DMS114 treated with DMSO at 0.1 percent for 48 hours (cell line): Measurements from ENCODE around the gene MYL11.

Experiments used
- DNase-seq: peaks from one replicate; lab custom pipeline; 2025; ENCODE audit not compliant: unreplicated experiment; lab: John Stamatoyannopoulos, UW

Gene MYL11

DNA sequence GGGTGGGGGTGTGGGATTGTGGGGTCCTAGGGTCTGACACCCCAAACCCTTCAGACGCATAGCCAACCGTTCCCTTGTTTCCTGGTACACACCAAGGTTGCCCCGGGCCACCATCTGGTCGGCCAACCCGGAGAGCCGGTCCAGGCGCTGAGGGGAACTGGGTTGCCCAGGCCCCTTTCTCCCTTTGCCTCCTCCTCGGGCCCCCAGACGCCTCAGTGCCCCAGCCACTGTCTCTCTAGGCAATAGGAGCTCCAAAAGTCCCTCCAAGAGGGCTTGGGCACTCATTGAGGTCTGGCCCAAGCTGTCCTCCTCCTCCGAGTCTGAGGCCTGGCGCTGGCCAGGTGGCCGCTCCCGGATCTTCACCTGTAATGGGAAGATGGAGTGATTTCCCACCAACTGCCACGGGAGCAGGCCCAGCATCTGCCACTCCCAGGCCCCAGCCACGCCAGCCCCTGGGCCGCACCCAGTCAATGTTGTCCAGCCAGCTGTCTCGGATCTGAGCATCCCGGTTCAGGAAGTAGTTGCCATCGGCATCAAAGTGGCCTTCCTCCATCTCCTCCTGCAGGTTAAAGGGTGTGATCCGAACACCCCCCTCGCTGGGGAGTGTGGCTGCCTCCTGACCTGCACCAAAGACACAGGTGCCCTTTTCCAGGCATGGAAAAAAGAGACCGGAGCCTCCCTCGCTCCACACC, 21.0 kb upstream of the MYL11 start:
- DNase-seq = no peak

- DNase-seq = no peak
These were observed 20.0 kb upstream of the MYL11 start for GRCh38 chr16:30354423-30355143.

GRCh38 chr16:30355144-30355953, 19.3 kb upstream of the MYL11 start, which contains the start of gene CD2BP2:
Gene CD2BP2, minus strand, starts transcription at chr16:30355308. Its CDS starts 627 bp downstream, at chr16:30354681.
- DNase-seq = peak; percentile 97

DNA sequence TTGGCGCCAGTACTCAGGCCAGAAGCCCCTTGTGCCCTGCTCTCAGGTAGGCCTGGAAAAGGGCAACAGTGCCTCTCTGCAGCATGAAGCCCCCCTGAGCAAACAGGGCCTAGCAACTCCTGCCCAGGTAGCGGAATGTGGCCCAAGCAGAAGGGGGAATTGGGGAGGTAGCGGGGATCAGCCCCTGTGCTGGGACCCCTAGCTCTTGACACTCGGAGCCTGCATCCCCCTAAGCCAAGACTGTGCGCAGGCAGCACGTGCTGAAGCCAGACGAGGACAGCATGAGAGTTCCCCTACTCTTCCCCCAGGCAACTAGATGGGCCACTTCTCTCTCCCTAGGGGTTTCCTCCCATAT, 18.7 kb upstream of the MYL11 start:
- DNase-seq = no peak

- DNase-seq = no peak
These were observed 18.1 kb upstream of the MYL11 start for GRCh38 chr16:30356401-30357084.

DNA sequence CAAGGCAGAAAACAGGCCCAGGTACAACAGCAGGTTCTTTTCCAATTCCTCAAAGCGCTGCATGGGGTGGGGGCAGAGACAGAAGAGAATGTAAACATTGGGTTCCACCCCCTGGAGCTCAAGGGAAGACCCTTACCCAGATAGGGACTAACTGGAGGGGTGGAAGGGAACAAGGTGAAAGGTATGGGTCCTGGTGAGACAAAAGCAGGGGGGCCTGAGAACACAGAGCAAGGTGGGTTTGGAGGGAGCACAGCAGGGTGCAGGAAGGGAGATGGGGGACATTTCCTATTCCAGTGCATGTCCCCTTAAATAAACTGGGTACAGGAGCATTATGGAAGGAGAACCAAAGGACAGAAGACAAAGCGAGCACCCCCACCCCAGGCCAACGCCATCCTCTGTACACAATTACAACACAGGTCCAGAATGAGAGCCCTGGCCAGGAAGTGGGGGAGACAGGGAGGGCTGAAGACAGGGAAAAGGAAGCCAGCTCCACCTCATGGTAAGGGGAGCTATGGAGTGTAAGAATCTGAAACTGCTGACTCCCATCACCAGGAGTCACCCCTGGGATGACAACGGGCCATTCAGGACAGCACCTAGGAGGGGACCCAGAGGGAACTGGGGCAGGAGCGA, 17.4 kb upstream of the MYL11 start:
- no peak for DNase-seq

DNA sequence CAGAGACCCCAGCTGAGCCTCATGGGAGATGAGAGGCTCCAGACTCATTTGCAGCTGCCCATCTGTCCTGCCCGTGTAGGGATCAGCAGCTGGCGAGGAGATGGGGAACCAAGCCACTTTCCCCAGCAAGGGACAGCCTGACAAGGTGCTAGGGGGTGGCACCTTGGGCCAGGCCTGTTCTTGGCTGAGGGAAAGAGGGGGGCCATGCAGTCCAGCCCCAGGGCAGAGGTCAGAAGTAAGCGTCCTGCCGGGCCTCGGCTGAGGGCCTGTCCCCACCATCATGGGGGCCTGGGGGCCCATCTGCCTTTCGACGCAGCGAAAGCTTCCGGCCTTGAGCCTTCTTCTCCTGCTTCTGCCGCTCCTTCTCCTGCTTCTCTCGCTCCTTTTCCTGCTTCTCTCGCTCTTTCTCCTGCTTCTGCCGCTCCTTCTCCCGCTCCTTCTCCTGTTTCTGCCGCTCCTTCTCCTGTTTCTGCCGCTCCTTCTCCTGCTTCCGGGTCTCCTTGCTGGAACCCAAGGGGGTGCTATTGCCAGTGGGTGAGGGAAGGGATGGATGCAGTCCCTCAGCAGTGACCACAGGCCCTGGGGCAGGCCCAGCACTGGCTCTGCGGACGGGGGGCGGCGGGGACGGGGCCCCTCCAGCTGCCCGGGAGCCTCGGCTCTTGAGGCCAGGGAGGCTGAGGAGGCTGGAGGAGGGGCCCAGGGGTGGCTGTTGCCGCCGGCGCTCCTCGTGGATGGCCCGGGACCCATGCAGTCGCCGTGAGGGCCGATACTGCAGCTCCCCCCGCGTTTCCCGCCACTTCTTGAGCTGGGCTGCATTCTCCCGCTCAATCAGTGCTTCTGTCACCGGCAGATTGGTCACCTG, 16.7 kb upstream of the MYL11 start:
- DNase-seq = no peak

- no peak for DNase-seq
These were observed 16.0 kb upstream of the MYL11 start for GRCh38 chr16:30358577-30358936.

DNA sequence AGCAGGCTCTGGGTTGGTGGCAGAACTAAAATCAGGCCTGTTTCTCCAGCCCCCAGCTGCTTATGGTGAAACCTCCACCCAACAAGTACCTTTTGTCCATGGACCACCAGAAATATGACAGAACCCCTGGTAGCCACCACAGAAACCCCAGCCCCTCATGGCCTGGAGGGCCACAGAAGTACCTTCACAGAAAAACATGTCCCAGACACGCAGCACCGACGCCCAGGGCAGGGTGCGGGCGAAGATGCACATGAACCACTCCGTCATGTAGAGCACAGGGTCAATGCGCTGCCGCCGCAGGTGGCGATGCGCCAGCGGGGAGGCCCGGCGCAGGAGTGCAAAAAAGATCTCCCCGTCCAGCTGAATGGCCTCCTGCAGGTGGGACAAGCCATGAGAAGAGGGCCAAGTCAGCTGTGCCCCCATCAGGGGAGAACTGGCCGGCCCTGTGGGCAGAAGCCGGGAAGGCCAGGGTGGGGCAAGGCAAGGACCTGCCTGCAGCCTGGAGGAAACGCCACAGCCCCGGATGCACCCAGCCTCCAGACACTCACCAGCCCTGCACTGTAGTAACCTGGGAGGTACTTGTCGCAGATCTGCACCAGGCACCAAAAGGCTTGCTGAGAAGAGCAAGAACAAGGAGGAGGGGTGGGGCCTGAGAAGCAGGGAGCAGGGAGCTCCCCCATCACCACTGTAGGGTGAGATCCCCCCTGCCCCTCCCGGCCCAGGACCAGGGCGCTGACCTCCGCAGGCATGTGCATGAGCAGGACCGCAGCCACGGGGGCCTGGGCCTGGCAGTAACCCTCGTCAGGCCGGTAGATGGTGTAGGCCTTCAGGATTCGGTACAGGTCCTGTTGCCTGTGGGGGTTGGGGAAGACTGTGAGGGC, 15.4 kb upstream of the MYL11 start:
- no peak for DNase-seq

- no peak for DNase-seq
These were observed 14.8 kb upstream of the MYL11 start for GRCh38 chr16:30359871-30360170.

- no peak for DNase-seq
These were observed 13.4 kb upstream of the MYL11 start for GRCh38 chr16:30361180-30361579.

DNA sequence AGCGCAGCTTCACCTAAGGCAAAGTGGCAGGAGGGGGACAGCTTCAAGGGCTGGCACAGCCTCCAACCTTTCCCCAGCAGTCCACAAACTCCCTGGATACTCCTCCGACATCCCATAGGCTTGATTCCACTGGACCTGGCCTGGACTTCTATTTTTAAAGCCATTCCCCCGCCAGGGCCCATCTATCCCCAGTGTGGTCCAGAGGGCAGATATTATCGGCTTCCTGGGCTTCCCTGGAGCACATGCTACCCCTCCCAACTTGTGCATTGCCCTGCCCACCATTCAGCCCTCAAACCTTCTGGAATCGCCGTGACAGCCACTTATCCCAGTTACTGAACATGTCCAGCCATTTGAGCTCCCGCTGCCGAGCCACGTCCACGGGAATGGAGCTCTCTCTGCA, 9.4 kb upstream of the MYL11 start:
- DNase-seq = no peak

GRCh38 chr16:30366511-30366910, 8.1 kb upstream of the MYL11 start:
- no peak for DNase-seq

- DNase-seq = no peak
These were observed 7.1 kb upstream of the MYL11 start for GRCh38 chr16:30367349-30368009.

- no peak for DNase-seq
These were observed 6.3 kb upstream of the MYL11 start for GRCh38 chr16:30368122-30368791.

- no peak for DNase-seq
These were observed 5.9 kb upstream of the MYL11 start for GRCh38 chr16:30368792-30369090.

GRCh38 chr16:30369091-30369937, 5.3 kb upstream of the MYL11 start:
- DNase-seq = no peak
